WTC11 (cell line): ENCODE data around the gene IBA57. TPM values are rescaled to one million over a fixed set of nuclear protein-coding genes. Genes with fewer than 3 reads are reported as not detected.

Experiments
- ATAC-seq: fragments of 200-7000 bp; cut with Tn5 transposase; 2 replicates; pipeline ENCODE4 v1.10.0; 2021; ENCODE audit warnings: mild to moderate bottlenecking, moderate library complexity
- CTCF ChIA-PET: fragments of 300-600 bp; sonication (Branson Sonifier 250); formaldehyde crosslinking; loops from one replicate; lab custom pipeline; 2021; ENCODE audit warnings: antibody characterized with exemption; lab: Charles Lee
- POLR2A ChIA-PET: fragments of 350-600 bp; sonication (Branson Sonifier 250); formaldehyde crosslinking; loops from one replicate; lab custom pipeline; 2021; ENCODE audit warnings: antibody characterized with exemption; lab: Charles Lee
- DNase-seq: peaks from one replicate; pipeline ENCODE4 v3.0.0; 2021; ENCODE audit warnings: low spot score
- H3K27ac Mint-ChIP-seq: 2 replicates; pipeline ENCODE4 v1.8.0; 2021; ENCODE audit warnings: mixed read lengths
- H3K27me3 Mint-ChIP-seq: 2 replicates; pipeline ENCODE4 v1.8.0; 2021; ENCODE audit warnings: low read depth, mild to moderate bottlenecking, moderate library complexity, mixed read lengths
- H3K36me3 Mint-ChIP-seq: 2 replicates; pipeline ENCODE4 v1.8.0; 2021; ENCODE audit warnings: mixed read lengths
- H3K4me1 Mint-ChIP-seq: 2 replicates; pipeline ENCODE4 v1.8.0; 2022; ENCODE audit warnings: mixed read lengths
- H3K4me3 Mint-ChIP-seq: 2 replicates; pipeline ENCODE4 v1.8.0; 2021; ENCODE audit warnings: mild to moderate bottlenecking, moderate library complexity, mixed read lengths
- H3K9me3 Mint-ChIP-seq: 2 replicates; pipeline ENCODE4 v1.8.0; 2021; ENCODE audit warnings: mixed read lengths
- CBFB ChIP-seq: sonication (generic); formaldehyde crosslinking; IDR thresholded peaks from 2 replicates; pipeline ENCODE4 v1.8.1; 2022; ENCODE audit warnings: mild to moderate bottlenecking, low read depth, missing genetic modification reagents
- EMX1 ChIP-seq: fragments of 250-450 bp; sonication (Bioruptor Pico); IDR thresholded peaks from 2 replicates; pipeline ENCODE4 v1.8.0; 2021; ENCODE audit warnings: mild to moderate bottlenecking
- ESRRA ChIP-seq: sonication (generic); formaldehyde crosslinking; IDR thresholded peaks from 2 replicates; pipeline ENCODE4 v1.8.1; 2022; ENCODE audit warnings: mild to moderate bottlenecking, missing genetic modification reagents, borderline replicate concordance
- ETV6 ChIP-seq: sonication (generic); formaldehyde crosslinking; IDR thresholded peaks from 2 replicates; pipeline ENCODE4 v1.8.1; 2022; ENCODE audit warnings: mild to moderate bottlenecking, missing genetic modification reagents
- HMGA2 ChIP-seq: fragments of 250-450 bp; sonication (Bioruptor Pico); IDR thresholded peaks from 2 replicates; pipeline ENCODE4 v1.4.0; 2021; ENCODE audit warnings: mild to moderate bottlenecking, moderate library complexity
- NFE2L1 ChIP-seq: sonication (generic); formaldehyde crosslinking; IDR thresholded peaks from 2 replicates; pipeline ENCODE4 v1.8.1; 2023; ENCODE audit warnings: missing genetic modification reagents
- NFYB ChIP-seq: sonication (generic); formaldehyde crosslinking; conservative IDR thresholded peaks from 2 replicates; pipeline ENCODE4 v1.8.0; 2022; ENCODE audit warnings: low read depth, missing genetic modification reagents
- NR3C1 ChIP-seq: sonication (generic); formaldehyde crosslinking; conservative IDR thresholded peaks from 2 replicates; pipeline ENCODE4 v1.8.1; 2023; ENCODE audit warnings: low read depth, mild to moderate bottlenecking, missing genetic modification reagents
- TCF7 ChIP-seq: sonication (generic); formaldehyde crosslinking; IDR thresholded peaks from 2 replicates; pipeline ENCODE4 v1.8.0; 2022; ENCODE audit warnings: mild to moderate bottlenecking, low read depth, missing genetic modification reagents, moderate library complexity
- ZNF121 ChIP-seq: sonication (generic); formaldehyde crosslinking; IDR thresholded peaks from 2 replicates; pipeline ENCODE4 v1.8.0; 2023; ENCODE audit warnings: missing genetic modification reagents
- total RNA-seq: library from RNA; stranded (reverse); gene quantifications from 3 replicates; pipeline ENCODE4 v1.2.3, GENCODE V29; 2021
- TF ChIP-seq, protein P1 (sequence below): sonication (generic); formaldehyde crosslinking; IDR thresholded peaks from 2 replicates; pipeline ENCODE4 v1.8.1; 2022; ENCODE audit warnings: low read depth, mild to moderate bottlenecking, moderate library complexity, missing genetic modification reagents, borderline replicate concordance
- TF ChIP-seq, protein P2 (sequence below): sonication (generic); formaldehyde crosslinking; IDR thresholded peaks from 2 replicates; pipeline ENCODE4 v1.8.1; 2023; ENCODE audit warnings: mild to moderate bottlenecking, missing genetic modification reagents
- TF ChIP-seq, protein P3 (sequence below): fragments of 250-450 bp; sonication (Bioruptor Pico); conservative IDR thresholded peaks from 2 replicates; pipeline ENCODE4 v1.9.0; 2021; ENCODE audit warnings: mild to moderate bottlenecking
- TF ChIP-seq, protein P4 (sequence below): fragments of 250-450 bp; sonication (Bioruptor Pico); IDR thresholded peaks from 2 replicates; pipeline ENCODE4 v1.9.0; 2021; ENCODE audit warnings: moderate library complexity, mild to moderate bottlenecking, inconsistent platforms, borderline replicate concordance
- TF ChIP-seq, protein P5 (sequence below): sonication (generic); formaldehyde crosslinking; conservative IDR thresholded peaks from 2 replicates; pipeline ENCODE4 v1.8.1; 2022; ENCODE audit warnings: mild to moderate bottlenecking, missing genetic modification reagents
- TF ChIP-seq, protein P6 (sequence below): sonication (generic); formaldehyde crosslinking; IDR thresholded peaks from 2 replicates; pipeline ENCODE4 v1.8.1; 2022; ENCODE audit warnings: missing genetic modification reagents, borderline replicate concordance
- TF ChIP-seq, protein P7 (sequence below): fragments of 250-450 bp; sonication (Bioruptor Pico); IDR thresholded peaks from 2 replicates; pipeline ENCODE4 v2.1.2; 2022; ENCODE audit warnings: mild to moderate bottlenecking, moderate library complexity
- TF ChIP-seq, protein P8 (sequence below): sonication (generic); formaldehyde crosslinking; IDR thresholded peaks from 2 replicates; pipeline ENCODE4 v1.8.1; 2022; ENCODE audit warnings: low read depth, missing genetic modification reagents, borderline replicate concordance

Gene IBA57
- total RNA-seq, 1 experiment from 2014 or later: 11.4 TPM

DNA sequence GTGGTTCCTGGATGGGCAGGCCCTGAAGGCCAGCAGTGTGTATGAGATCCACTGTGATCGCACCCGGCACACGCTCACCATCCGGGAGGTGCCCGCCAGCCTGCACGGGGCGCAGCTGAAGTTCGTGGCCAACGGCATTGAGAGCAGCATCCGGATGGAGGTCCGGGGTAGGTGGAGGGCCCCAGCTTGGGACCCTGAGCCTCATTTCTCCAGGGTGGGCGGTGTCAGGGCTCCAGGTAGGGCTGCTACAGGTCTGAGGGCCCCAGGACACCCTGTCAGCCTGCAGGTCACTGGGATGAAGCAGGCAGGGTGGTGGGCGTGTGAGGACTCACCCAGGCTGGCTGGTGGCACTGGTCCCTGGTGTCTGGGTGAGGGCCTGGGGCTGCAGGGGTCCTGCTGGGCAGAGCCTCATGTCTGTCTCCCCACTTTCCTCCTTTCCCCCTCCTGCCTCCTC lies 50.1 kb downstream of the IBA57 start:
- no peaks in the 10 kb centered on the region for H3K9me3 Mint-ChIP-seq
- POLR2A ChIA-PET: no interaction called here
- H3K36me3 Mint-ChIP-seq: peaks cover 33% of the 10 kb centered on the region
- H3K27ac Mint-ChIP-seq: no peak overlapping the region
- no peak for DNase-seq
- H3K4me3 Mint-ChIP-seq: no peak overlapping the region
- peaks cover 3% of the 10 kb centered on the region; the same call in 1 of the 2 replicates for H3K4me1 Mint-ChIP-seq
- peaks cover 8% of the 10 kb centered on the region for H3K27me3 Mint-ChIP-seq
- no peak for ATAC-seq
- CTCF ChIA-PET: no interaction called here
- no peak for TF ChIP-seq HMGA2 (CRISPR knock-in tag)
- no peak for TF ChIP-seq ETV6 (CRISPR knock-in tag)
- TF ChIP-seq TCF7 (CRISPR knock-in tag): no peak
- TF ChIP-seq ESRRA (CRISPR knock-in tag): no peak
- TF ChIP-seq, protein P1, sequence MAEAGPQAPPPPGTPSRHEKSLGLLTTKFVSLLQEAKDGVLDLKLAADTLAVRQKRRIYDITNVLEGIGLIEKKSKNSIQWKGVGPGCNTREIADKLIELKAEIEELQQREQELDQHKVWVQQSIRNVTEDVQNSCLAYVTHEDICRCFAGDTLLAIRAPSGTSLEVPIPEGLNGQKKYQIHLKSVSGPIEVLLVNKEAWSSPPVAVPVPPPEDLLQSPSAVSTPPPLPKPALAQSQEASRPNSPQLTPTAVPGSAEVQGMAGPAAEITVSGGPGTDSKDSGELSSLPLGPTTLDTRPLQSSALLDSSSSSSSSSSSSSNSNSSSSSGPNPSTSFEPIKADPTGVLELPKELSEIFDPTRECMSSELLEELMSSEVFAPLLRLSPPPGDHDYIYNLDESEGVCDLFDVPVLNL (CRISPR knock-in tag): no peak
- no peak for TF ChIP-seq NFE2L1 (CRISPR knock-in tag)
- TF ChIP-seq CBFB (CRISPR knock-in tag): no peak
- TF ChIP-seq, protein P2, sequence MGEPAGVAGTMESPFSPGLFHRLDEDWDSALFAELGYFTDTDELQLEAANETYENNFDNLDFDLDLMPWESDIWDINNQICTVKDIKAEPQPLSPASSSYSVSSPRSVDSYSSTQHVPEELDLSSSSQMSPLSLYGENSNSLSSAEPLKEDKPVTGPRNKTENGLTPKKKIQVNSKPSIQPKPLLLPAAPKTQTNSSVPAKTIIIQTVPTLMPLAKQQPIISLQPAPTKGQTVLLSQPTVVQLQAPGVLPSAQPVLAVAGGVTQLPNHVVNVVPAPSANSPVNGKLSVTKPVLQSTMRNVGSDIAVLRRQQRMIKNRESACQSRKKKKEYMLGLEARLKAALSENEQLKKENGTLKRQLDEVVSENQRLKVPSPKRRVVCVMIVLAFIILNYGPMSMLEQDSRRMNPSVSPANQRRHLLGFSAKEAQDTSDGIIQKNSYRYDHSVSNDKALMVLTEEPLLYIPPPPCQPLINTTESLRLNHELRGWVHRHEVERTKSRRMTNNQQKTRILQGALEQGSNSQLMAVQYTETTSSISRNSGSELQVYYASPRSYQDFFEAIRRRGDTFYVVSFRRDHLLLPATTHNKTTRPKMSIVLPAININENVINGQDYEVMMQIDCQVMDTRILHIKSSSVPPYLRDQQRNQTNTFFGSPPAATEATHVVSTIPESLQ (CRISPR knock-in tag): no peak
- no peak for TF ChIP-seq NFYB (CRISPR knock-in tag)
- TF ChIP-seq, protein P3, sequence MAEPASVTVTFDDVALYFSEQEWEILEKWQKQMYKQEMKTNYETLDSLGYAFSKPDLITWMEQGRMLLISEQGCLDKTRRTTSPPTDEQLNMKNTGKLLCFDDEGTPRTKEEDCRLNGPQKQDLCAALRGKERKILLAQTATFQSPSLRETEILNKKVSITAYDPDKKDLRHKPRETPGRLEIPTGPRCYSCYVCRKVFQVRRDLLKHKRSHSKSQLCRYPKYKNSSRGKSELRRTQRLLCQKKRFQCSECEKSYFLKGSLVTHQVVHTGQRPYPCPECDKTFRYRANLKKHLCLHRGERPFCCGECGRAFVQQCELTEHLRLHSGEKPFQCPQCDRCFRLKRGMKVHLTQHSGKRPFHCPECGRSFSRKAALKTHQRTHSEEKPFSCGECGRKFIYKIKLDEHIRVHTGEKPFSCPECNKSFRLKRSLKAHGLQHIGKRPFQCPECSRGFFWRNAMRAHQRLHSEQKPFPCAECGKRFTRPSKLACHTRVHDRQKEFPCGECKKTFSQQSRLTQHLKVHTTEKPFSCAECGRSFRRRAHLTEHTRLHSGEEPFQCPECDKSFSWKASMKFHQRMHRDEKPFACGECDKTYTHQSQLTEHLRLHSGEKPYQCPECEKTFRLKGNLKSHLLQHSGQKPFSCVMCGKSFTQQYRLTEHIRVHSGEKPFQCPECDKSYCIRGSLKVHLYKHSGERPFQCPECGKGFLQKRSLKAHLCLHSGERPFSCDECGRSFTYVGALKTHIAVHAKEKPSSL (CRISPR knock-in tag): no peak
- TF ChIP-seq EMX1: no peak

DNA sequence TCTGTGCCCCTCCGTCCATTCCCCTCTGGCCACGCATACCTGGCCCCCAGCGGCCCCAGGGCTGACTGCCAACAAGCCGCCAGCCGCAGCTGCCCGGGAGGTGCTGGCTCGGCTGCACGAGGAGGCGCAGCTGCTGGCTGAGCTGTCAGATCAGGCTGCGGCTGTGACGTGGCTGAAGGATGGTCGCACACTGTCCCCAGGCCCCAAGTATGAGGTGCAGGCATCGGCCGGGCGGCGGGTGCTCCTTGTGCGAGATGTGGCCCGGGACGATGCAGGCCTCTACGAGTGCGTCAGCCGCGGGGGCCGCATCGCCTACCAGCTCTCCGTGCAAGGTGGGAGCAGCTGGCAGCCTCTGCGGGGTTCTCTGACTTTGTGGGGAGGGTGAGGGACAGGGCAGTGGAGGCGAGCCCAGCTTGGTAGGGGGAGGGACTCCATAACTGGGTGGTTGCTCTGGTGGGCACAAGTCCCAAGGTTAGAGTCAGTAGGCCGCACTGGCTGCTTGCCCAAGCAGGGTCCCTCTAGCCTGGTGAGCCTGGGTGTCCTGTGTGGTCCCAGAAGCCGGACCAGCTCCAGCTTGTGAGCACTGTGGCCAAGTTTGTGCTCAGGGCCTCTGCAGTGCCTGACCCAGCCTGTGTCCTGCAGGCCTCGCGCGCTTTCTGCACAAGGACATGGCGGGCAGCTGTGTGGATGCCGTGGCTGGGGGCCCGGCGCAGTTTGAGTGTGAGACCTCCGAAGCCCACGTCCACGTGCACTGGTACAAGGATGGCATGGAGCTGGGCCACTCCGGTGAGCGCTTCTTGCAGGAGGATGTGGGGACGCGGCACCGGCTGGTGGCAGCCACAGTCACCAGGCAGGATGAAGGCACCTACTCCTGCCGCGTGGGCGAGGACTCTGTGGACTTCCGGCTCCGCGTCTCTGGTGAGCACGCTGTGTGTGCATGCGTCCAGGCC lies 51.0 kb downstream of the IBA57 start:
- no peaks in the 10 kb centered on the region; the same call in 1 of the 2 replicates for H3K27me3 Mint-ChIP-seq
- DNase-seq (no peak), ATAC-seq (no peak)
- H3K36me3 Mint-ChIP-seq: peaks cover 40% of the 10 kb centered on the region
- ChIA-PET POLR2A (no interaction called here), CTCF (interaction anchor here (0.6 kb wide), 1 partner anchor 262 kb away, joined by 4 read pairs; no protein-coding TSS in a partner anchor)
- H3K4me1 Mint-ChIP-seq: peaks cover 3% of the 10 kb centered on the region; the same call in 1 of the 2 replicates
- H3K9me3 Mint-ChIP-seq: no peaks in the 10 kb centered on the region
- H3K27ac Mint-ChIP-seq: no peak overlapping the region
- H3K4me3 Mint-ChIP-seq: no peak overlapping the region
- TF ChIP-seq, protein P4, sequence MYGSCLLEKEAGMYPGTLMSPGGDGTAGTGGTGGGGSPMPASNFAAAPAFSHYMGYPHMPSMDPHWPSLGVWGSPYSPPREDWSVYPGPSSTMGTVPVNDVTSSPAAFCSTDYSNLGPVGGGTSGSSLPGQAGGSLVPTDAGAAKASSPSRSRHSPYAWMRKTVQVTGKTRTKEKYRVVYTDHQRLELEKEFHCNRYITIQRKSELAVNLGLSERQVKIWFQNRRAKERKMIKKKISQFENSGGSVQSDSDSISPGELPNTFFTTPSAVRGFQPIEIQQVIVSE (CRISPR knock-in tag): no peak
- TF ChIP-seq, protein P5, sequence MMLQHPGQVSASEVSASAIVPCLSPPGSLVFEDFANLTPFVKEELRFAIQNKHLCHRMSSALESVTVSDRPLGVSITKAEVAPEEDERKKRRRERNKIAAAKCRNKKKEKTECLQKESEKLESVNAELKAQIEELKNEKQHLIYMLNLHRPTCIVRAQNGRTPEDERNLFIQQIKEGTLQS (CRISPR knock-in tag): no peak
- TF ChIP-seq, protein P6, sequence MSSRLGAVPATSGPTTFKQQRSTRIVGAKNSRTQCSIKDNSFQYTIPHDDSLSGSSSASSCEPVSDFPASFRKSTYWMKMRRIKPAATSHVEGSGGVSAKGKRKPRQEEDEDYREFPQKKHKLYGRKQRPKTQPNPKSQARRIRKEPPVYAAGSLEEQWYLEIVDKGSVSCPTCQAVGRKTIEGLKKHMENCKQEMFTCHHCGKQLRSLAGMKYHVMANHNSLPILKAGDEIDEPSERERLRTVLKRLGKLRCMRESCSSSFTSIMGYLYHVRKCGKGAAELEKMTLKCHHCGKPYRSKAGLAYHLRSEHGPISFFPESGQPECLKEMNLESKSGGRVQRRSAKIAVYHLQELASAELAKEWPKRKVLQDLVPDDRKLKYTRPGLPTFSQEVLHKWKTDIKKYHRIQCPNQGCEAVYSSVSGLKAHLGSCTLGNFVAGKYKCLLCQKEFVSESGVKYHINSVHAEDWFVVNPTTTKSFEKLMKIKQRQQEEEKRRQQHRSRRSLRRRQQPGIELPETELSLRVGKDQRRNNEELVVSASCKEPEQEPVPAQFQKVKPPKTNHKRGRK (CRISPR knock-in tag): no peak
- TF ChIP-seq, protein P7, sequence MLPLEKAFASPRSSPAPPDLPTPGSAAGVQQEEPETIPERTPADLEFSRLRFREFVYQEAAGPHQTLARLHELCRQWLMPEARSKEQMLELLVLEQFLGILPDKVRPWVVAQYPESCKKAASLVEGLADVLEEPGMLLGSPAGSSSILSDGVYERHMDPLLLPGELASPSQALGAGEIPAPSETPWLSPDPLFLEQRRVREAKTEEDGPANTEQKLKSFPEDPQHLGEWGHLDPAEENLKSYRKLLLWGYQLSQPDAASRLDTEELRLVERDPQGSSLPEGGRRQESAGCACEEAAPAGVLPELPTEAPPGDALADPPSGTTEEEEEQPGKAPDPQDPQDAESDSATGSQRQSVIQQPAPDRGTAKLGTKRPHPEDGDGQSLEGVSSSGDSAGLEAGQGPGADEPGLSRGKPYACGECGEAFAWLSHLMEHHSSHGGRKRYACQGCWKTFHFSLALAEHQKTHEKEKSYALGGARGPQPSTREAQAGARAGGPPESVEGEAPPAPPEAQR (CRISPR knock-in tag): no peak
- TF ChIP-seq ZNF121 (CRISPR knock-in tag) (no peak), NR3C1 (CRISPR knock-in tag) (no peak)
- TF ChIP-seq, protein P8, sequence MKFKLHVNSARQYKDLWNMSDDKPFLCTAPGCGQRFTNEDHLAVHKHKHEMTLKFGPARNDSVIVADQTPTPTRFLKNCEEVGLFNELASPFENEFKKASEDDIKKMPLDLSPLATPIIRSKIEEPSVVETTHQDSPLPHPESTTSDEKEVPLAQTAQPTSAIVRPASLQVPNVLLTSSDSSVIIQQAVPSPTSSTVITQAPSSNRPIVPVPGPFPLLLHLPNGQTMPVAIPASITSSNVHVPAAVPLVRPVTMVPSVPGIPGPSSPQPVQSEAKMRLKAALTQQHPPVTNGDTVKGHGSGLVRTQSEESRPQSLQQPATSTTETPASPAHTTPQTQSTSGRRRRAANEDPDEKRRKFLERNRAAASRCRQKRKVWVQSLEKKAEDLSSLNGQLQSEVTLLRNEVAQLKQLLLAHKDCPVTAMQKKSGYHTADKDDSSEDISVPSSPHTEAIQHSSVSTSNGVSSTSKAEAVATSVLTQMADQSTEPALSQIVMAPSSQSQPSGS: no peak
